22Rv1 (cell line): ENCODE results near the gene RASL10B.

Source experiments
- CTCF ChIP-seq: fragments of 450-650 bp; IDR thresholded peaks from 2 replicates; pipeline ENCODE4 v1.5.1; 2017; ENCODE audit warnings: mild to moderate bottlenecking
- ZFX ChIP-seq: fragments of 450-650 bp; IDR thresholded peaks from 2 replicates; pipeline ENCODE4 v1.6.1; 2017; ENCODE audit warnings: antibody characterized with exemption, borderline replicate concordance

- TF ChIP-seq CTCF (no peak), ZFX (no peak)
These were observed 42.4 kb downstream of the RASL10B start for GRCh38 chr17:35773679-35774425.
